Activated naive CD4-positive, alpha-beta T cell treated with anti-CD3 and anti-CD28 coated beads, Interleukin-2, amount 50 U/mL, for 72 hours (primary cell): Measurements from ENCODE around the gene RBFOX2. TPM values are rescaled to one million over a fixed set of nuclear protein-coding genes. Genes with fewer than 3 reads are reported as not detected.
"Not testable (repeated sequence)": the region's sequence is repeated elsewhere in the genome, so short reads cannot be mapped to it uniquely, and the experiment has no call there.

Experiments used
- ATAC-seq, 2 donors: fragments of 150-1000 bp; cut with Tn5 transposase; 2 replicates each; pipeline ENCODE4 v1.10.0; 2021; ENCODE audit warnings: mild to moderate bottlenecking in 2 of 2, moderate library complexity in 2 of 2
- DNase-seq, 2 donors: peaks; one replicate each; pipeline ENCODE4 v3.0.0; 2021 to 2022; ENCODE audit warnings: low spot score in 2 of 2
- H3K27ac Mint-ChIP-seq, 2 donors: one replicate each; pipeline ENCODE4 v1.8.0; 2022; ENCODE audit warnings: mild to moderate bottlenecking in 2 of 2, mixed read lengths in 2 of 2
- H3K36me3 Mint-ChIP-seq, 2 donors: one replicate each; pipeline ENCODE4 v1.8.0; 2022; ENCODE audit warnings: mixed read lengths in 2 of 2
- H3K9me3 Mint-ChIP-seq, 2 donors: one replicate each; pipeline ENCODE4 v1.8.0; 2022; ENCODE audit warnings: mixed read lengths in 2 of 2
- total RNA-seq, 2 donors: library from RNA; stranded (reverse); gene quantifications; one replicate each; pipeline ENCODE4 v1.2.3, GENCODE V29; 2022

Gene RBFOX2
- total RNA-seq, 2 donors from 2014 or later = 2.2 to 4.9 TPM

- DNase-seq = no peak
- Mint-ChIP-seq H3K27ac (no peak overlapping the region), H3K9me3 (no peaks in the 10 kb centered on the region), H3K36me3 (no peaks in the 10 kb centered on the region)
- no peak for ATAC-seq
These were observed 278.8 kb downstream of the RBFOX2 start for GRCh38 chr22:35749808-35750207.

DNA sequence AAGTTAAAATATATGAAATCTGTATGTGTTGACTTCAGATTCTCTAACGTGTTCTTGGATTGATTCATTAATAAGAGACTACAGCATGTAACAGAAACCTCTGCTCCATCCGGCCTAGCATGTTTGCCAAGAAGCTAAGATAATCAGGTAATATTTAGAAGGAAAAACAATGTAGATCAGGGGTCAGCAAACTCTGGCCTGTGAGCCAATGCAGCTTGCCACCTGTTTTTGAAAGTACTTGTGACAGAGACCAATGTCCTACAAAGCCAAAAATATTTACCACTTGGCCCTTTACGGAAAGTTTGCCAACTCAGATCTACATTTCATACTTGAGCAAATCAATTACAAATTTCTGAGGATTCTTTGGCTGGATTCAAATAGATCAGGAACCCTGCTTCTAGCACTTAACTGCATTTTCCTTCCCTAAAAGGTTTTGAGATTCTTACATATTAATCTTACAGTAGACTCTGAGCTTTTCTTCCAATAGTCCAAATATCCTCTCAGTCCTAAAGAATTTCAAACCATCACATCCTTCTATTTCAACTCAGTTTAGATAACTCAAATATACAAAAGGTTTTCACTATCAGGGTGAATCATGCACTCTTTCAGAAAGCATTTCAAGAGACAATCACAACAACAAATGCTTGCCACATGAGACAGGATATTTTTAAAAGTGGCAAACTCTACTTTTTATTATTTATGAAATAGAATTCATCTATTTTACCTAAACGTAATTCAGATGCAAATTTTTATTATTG, 281.5 kb downstream of the RBFOX2 start:
- DNase-seq (no peak), ATAC-seq (no peak)
- no peak overlapping the region for H3K27ac Mint-ChIP-seq
- H3K36me3 Mint-ChIP-seq = no peaks in the 10 kb centered on the region
- H3K9me3 Mint-ChIP-seq = no peaks in the 10 kb centered on the region

DNA sequence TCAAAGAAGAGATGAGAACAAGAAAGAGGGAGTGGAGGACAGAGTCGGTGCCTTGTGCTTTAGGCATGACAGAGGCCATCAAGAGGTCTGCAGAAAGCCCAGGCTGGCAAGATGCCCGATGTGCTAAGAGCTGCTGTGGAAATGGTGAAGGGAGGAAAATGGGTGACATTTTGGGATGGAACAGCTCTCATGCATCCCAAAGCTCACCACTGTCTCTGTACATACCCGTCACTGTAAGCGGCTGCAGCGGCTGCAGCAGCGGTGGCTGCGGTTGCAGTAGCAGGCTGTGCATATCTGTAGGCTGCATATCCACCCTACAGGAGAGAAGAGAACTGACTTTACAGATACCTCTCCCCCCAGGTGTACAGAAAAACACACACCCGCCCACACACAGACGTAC, 282.4 kb downstream of the RBFOX2 start:
- Mint-ChIP-seq H3K9me3 (no peaks in the 10 kb centered on the region), H3K36me3 (no peaks in the 10 kb centered on the region)

DNA sequence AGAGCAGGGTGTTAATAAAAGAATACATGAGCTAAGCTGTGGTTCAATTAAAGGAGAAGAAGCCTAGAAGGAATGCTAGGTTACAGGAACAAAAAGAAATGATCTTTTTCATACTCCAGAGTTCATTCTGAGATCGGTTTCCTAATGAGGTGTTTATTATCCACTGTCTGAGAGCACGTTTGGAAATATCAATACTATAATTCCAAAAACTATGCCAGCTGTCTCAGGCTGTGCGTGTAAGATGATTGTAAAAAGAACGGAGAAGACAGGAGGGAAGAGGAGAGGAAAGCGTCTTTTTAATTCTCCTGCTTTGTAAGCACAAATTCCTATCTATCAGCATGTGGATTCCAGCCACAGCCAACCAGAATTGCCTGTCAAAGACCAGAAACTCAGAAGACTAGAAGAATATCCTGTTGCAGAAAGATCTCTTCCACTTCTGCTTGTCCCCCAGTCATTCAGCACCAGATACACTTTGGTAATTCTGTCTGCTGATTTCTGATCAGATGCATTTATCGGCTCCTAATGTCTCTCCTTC, 285.2 kb downstream of the RBFOX2 start:
- no peaks in the 10 kb centered on the region for H3K9me3 Mint-ChIP-seq
- no peak overlapping the region for H3K27ac Mint-ChIP-seq
- ATAC-seq (no peak), DNase-seq (no peak)
- H3K36me3 Mint-ChIP-seq = no peaks in the 10 kb centered on the region

More for the DNA sequence above, 282.4 kb downstream of the RBFOX2 start:
- no peak overlapping the region for H3K27ac Mint-ChIP-seq
- ATAC-seq = no peak
- DNase-seq = no peak

DNA sequence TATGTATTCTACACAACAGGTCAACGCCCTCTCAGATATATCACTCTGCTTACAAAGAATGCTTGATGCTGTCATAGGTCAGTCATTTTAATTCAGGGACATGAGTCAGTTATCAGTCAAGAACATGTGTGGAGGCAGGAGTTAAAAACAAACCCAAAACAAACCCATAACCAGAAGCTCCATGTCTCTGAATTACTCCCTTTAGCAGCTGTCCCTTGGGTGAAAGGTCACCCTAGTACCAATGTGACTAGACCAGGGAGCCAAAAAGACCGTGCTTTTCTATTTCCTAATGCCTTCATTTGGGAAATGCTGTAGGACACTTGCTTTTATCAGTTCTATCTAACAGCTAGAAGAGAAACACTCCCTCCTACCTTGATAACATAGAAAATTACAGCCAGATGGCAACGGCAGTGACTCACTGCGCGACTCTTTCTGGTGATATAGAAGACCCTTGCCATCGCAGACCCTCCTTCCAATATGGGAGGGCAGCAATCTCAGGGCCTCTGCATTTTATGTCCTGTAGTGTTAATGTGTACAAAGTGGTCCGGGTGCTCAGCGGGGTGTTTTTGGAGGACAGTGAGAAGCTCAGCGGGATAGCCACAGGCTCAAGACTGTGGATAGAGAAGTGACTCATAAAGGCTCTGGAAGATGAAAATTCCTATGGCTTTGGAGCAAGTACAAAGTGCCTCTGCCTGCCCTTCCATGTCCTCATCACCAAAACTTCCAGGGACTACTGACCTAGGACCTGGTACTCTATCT, 286.1 kb downstream of the RBFOX2 start:
- ATAC-seq (peak; percentile 44 to 45), DNase-seq (no peak)
- Mint-ChIP-seq H3K9me3 (no peaks in the 10 kb centered on the region), H3K36me3 (no peaks in the 10 kb centered on the region), H3K27ac (no peak overlapping the region)

- Mint-ChIP-seq H3K9me3 (no peaks in the 10 kb centered on the region), H3K36me3 (no peaks in the 10 kb centered on the region), H3K27ac (no peak overlapping the region)
- no peak for DNase-seq
- no peak for ATAC-seq
These were observed 288.0 kb downstream of the RBFOX2 start for GRCh38 chr22:35740616-35741015.

DNA sequence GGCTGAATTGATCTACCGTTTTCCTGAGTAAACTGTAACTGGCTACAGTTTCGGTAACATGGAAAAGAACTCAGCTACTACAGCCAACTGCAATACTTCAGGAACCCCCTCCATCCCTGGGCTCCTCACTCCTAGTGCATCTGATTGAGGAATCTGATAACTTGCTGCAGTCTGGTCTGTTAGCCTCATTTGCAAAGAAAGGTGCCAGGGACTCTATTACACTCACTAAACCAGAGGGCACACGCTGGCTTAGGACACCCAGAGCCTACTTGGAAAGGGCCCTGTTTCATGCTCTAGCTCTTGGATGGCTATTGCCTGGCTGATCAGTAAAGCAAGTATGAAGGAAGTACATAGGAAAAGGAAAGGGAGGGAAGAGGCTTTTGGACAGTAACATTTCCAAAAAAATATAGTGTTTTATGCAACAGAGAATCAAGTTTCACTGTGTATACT, 288.7 kb downstream of the RBFOX2 start:
- ATAC-seq = no peak
- no peaks in the 10 kb centered on the region for H3K9me3 Mint-ChIP-seq
- H3K36me3 Mint-ChIP-seq = no peaks in the 10 kb centered on the region
- H3K27ac Mint-ChIP-seq = peak overlapping the region in 1 of 2 donors; percentile 66
- DNase-seq = no peak

GRCh38 chr22:35739076-35739930, 289.3 kb downstream of the RBFOX2 start:
- ATAC-seq = no peak
- Mint-ChIP-seq H3K36me3 (no peaks in the 10 kb centered on the region), H3K9me3 (no peaks in the 10 kb centered on the region), H3K27ac (peak overlapping the region in 1 of 2 donors; percentile 31)
- no peak for DNase-seq

DNA sequence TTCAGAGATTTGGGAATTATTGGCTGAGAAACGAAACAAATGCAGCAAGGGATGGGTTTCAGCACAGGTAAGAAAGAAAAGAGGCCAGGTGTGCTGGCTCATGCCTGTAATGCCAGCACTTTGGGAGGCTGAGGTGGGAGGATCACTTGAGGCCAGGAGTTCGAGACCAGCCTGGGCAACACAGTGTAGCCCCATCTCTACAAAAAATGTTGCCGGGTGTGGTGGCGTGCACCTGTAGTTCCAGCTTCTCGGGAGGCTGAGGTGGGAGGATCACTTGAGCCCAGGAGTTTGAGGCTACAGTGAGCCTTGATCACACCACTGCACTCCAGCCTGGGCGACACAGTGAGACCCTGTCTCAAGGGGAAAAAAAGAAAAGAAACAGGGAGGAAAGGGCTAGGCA, 290.7 kb downstream of the RBFOX2 start:
- not testable (repeated sequence) for ATAC-seq, H3K9me3 Mint-ChIP-seq, H3K27ac Mint-ChIP-seq, H3K36me3 Mint-ChIP-seq, DNase-seq

GRCh38 chr22:35736701-35737100, 291.9 kb downstream of the RBFOX2 start:
- DNase-seq (no peak), ATAC-seq (no peak)
- H3K27ac Mint-ChIP-seq = no peak overlapping the region
- no peaks in the 10 kb centered on the region for H3K9me3 Mint-ChIP-seq
- H3K36me3 Mint-ChIP-seq = no peaks in the 10 kb centered on the region

GRCh38 chr22:35736166-35736565, 292.5 kb downstream of the RBFOX2 start:
- no peaks in the 10 kb centered on the region for H3K36me3 Mint-ChIP-seq
- ATAC-seq (no peak), DNase-seq (no peak)
- H3K27ac Mint-ChIP-seq = no peak overlapping the region
- no peaks in the 10 kb centered on the region for H3K9me3 Mint-ChIP-seq

DNA sequence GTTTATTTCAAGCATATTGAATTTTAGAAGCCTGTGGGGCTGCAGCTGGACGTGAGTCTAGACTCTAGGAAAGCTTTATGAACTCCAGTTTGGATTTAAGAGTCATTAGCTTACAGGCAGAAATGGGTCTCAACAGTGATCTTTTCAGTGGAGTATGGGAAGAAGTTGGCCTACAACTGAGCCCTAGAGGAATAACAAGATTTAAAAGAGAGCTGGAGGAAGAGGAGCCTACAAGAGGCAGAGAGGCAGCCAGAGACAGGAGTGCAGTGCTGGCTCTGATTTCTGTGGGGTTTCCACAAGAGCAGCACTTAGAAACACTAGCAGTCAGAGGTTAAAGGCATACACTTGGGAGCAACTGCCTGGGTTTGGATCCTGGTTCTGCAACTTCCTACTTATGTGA, 293.1 kb downstream of the RBFOX2 start:
- no peak for DNase-seq
- Mint-ChIP-seq H3K9me3 (no peaks in the 10 kb centered on the region), H3K27ac (no peak overlapping the region), H3K36me3 (no peaks in the 10 kb centered on the region)
- ATAC-seq = no peak

DNA sequence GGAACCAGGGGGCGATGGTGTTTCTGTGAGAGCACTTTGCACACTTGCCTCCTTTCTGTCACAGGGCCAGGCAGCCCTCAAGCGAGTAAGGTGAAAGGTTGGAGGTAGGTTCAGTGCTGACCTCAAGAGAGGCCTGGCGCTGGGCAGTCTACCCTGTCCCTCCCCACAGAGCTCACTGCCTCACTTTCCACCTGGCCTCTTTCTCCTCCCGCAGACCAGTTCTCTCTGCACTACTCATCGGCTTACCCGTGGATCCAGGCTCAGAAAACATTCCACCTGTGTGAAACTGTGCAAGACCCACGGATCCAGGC, 294.2 kb downstream of the RBFOX2 start:
- H3K36me3 Mint-ChIP-seq = no peaks in the 10 kb centered on the region
- no peak overlapping the region for H3K27ac Mint-ChIP-seq
- no peak for DNase-seq
- ATAC-seq = no peak
- H3K9me3 Mint-ChIP-seq = no peaks in the 10 kb centered on the region

- H3K36me3 Mint-ChIP-seq = no peaks in the 10 kb centered on the region
- DNase-seq = no peak
- H3K27ac Mint-ChIP-seq = no peak overlapping the region
- no peak for ATAC-seq
- H3K9me3 Mint-ChIP-seq = no peaks in the 10 kb centered on the region
These were observed 294.7 kb downstream of the RBFOX2 start for GRCh38 chr22:35733791-35734516.

DNA sequence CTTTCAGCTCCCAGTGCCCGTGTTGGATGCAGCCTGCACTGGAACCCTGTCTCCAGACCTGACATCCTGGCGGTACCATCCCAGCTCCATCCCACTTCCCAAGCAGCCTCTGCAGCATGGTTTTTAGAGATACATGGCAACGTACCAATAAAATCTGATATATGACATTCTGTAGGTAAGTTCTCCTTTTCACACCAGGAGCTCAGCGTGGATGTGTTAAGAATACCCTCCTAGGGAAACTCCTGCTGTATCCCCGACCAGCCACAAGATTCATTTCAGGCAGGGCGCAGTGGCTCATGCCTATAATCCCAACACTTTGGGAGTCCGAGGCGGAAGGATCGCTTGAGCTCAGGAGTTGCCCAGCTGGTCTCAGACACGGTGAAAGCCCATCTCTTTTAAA, 295.6 kb downstream of the RBFOX2 start:
- Mint-ChIP-seq H3K36me3 (no peaks in the 10 kb centered on the region), H3K9me3 (no peaks in the 10 kb centered on the region), H3K27ac (no peak overlapping the region)
- DNase-seq (no peak), ATAC-seq (no peak)

DNA sequence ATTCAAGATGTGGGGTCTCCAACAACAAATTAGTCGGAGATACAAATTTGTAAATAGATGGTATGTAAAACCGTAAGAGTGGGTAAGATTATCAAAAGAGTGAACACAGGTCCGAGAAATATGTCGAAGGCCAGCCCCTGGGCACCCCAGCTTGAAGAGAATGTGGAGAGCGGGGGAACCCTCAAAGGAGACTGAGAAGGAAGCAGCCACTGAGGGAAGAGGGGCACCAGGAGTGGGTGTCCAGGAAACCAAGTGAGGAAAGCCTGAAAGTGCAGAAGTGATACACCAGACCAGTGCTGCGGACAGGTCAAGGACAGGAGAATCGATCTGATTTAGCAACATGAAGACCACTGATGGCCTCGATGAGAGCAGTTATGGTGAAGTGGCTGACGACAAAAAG, 296.5 kb downstream of the RBFOX2 start:
- H3K9me3 Mint-ChIP-seq = no peaks in the 10 kb centered on the region
- H3K36me3 Mint-ChIP-seq = no peaks in the 10 kb centered on the region
- ATAC-seq (no peak), DNase-seq (no peak)
- H3K27ac Mint-ChIP-seq = no peak overlapping the region
